C4-2B (cell line): Measurements from ENCODE around the gene CEP131.
A peak's percentile ranks its signal among the peaks of the same experiment; 100 is the strongest.

Experiments used
- H3K27ac ChIP-seq: fragments of 450-650 bp; 2 replicates; pipeline ENCODE4 v1.5.1; 2017
- ZFX ChIP-seq: fragments of 450-650 bp; IDR thresholded peaks from 2 replicates; pipeline ENCODE4 v1.6.1; 2017
- TF ChIP-seq, protein P1 (sequence below): fragments of 450-650 bp; conservative IDR thresholded peaks from 2 replicates; pipeline ENCODE4 v1.5.1; 2017; ENCODE audit warnings: mild to moderate bottlenecking

Gene CEP131

DNA sequence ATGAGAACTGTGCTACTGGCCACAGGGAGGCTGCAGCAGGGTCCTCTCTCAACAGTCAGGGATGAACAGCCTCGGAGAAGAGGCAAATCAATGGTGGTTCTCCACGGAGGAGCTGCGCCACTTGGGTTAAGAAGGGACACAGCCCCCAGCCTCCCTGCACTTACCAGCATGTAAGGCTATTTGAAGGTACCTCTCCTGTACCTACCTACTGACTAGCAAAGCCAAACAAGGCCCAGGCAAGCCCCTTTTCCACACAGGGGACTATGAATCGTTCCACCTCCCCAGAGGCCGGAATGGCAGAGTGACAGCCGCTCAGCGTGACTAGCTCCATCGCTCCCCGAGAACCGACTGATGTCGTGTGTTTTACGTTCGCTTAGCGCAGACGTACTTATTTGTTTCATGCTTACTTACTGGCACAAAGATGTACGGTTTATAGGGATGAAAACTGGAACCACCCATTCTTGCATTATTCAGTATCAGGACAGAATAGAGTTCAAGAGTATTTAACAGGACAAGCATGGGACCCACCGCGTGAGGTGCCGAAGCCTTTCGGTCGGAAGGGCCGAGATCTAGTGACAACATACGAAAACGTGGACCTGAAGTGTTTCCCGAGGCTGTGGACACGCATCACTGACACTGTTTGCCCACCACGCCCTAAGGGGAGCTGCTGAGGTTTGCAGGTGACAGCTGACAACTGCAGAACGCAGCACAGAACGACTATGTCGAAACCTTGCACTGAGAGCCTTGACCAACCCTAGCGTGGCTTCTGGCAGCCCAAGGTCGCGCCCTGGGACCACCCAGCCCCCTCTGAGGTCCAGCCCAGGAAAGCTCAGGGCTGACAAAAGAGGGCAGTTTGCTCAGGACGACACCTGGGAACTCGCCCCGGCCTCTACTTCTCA is 15.1 kb upstream of the CEP131 start:
- peak overlapping the region; percentile 97 for H3K27ac ChIP-seq
- TF ChIP-seq ZFX = no peak
- TF ChIP-seq, protein P1, sequence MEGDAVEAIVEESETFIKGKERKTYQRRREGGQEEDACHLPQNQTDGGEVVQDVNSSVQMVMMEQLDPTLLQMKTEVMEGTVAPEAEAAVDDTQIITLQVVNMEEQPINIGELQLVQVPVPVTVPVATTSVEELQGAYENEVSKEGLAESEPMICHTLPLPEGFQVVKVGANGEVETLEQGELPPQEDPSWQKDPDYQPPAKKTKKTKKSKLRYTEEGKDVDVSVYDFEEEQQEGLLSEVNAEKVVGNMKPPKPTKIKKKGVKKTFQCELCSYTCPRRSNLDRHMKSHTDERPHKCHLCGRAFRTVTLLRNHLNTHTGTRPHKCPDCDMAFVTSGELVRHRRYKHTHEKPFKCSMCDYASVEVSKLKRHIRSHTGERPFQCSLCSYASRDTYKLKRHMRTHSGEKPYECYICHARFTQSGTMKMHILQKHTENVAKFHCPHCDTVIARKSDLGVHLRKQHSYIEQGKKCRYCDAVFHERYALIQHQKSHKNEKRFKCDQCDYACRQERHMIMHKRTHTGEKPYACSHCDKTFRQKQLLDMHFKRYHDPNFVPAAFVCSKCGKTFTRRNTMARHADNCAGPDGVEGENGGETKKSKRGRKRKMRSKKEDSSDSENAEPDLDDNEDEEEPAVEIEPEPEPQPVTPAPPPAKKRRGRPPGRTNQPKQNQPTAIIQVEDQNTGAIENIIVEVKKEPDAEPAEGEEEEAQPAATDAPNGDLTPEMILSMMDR = no peak

DNA sequence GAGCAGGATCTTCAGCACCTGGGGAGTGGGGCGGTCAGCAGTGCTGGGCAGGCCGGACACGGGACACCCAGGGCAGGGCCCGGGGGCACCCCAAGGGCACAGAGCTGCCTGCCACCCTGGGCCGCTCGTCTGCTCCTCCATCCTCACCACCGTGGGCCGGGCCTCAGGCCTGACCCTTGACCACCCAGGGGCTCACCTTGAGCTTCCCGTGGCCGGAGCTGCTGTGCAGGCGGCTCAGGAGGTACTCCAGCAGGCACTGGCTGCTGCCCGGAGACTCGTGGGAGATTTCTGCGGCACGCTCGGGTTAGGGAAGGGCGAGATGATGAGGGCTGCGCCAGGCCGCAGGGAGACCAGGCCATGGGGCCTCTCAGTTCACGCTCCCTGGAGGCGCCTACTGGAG is 14.0 kb upstream of the CEP131 start:
- TF ChIP-seq, protein P1 = no peak
- no peak for TF ChIP-seq ZFX
- no peak overlapping the region for H3K27ac ChIP-seq

DNA sequence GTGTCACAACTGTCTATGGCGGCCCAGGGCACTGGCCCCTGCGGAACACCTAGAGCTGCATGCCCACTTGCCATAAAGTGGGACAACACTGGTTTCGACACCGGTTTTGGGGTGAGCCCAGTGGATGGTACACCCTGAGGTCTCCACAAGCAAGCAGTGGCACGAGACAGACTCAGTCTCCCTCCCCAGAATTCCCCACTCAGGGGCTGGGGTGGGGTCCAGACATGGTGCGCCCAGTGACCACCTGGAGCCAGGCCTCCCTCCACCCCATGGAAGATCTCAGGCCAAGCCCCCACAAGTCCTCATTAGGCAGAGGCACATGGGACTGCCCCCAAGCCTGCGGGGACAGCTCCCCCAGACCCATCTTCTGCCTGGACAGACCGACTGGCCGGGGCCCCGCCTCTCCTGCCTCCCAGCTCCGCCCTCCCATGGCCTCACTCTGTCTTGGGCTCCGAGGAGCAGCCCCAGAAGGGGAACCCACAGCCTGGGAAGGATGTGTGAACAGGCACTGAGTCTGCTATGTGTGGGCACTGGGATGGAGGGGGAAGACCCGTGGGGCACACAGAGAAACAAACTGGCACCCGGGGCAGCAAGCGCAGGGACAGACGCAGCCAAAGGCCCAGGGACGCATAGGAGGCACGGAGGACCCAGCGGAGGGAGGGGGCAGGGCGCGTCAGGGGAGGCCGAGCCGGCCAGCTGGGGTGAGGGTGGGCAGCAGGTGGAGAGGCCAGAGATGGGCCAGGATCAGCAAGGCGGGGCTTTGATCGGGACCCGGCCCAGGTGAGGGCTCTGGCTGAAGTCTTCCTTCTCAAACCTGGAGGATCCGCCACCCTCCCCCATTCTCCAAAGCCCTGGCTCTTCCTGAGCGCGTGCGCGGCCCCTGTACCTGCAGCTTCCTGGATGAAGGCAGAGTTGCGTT is 13.3 kb upstream of the CEP131 start:
- TF ChIP-seq, protein P1 = no peak
- no peak for TF ChIP-seq ZFX
- H3K27ac ChIP-seq = no peak overlapping the region

DNA sequence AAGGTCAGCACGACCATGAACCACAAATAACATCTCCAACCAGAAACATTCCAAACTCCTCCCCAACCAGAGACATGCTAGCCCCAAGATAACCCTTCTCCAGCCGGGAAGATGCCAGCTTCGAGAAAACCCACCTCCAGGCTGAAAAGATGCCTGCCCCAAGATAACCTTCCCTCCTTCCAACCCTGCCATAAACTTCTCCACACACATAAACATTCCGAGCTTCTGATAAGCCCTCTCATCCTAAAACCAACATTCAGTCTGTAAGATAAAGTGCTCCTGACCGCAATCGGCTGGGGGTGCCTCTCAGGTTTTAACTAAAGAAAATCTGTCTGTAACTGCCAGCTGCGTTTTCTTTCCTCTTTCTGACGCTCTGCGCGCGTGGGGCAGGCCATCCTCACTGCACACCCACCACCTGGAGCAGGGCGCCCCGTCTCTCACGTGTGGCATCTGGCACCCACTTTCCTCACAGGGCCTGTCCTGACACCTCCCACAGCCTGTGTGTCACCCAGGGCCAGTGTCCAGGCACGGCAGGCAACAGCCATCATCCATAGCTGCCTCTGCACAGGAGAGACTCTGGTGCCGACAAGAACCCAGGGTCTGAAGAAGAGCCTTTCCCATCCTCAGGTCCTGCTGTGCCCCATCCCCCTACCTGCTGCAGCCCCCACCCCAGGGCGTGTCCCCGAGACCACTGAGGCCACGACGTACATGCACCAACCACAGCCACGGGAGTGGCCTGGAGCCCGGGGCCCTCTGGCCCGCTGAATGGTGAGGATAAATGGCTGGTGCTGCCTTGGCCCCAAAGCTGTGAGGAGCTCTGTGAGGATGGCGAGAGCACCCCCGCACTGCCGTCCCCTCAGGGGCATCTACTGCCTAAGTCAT is 12.4 kb upstream of the CEP131 start:
- no peak overlapping the region for H3K27ac ChIP-seq
- no peak for TF ChIP-seq ZFX
- TF ChIP-seq, protein P1 = no peak

DNA sequence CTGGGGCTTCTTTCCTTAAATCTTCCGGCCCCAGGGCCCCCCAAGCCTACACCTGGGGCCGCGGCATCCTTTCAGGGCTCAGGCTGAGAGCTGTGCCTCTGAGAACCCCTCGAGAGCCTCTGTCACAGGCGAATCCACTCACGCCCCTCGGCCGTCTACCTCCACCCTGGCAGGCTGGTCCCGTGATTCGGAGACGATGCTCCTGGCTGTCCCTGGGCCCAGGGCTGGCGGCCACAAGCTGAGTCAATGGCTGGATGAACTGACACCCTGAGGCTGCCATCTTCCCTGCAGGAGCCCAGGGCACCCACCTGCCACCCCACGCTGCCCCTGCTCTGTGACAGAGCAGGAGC is 11.7 kb upstream of the CEP131 start:
- no peak overlapping the region for H3K27ac ChIP-seq
- TF ChIP-seq, protein P1 = no peak
- no peak for TF ChIP-seq ZFX

DNA sequence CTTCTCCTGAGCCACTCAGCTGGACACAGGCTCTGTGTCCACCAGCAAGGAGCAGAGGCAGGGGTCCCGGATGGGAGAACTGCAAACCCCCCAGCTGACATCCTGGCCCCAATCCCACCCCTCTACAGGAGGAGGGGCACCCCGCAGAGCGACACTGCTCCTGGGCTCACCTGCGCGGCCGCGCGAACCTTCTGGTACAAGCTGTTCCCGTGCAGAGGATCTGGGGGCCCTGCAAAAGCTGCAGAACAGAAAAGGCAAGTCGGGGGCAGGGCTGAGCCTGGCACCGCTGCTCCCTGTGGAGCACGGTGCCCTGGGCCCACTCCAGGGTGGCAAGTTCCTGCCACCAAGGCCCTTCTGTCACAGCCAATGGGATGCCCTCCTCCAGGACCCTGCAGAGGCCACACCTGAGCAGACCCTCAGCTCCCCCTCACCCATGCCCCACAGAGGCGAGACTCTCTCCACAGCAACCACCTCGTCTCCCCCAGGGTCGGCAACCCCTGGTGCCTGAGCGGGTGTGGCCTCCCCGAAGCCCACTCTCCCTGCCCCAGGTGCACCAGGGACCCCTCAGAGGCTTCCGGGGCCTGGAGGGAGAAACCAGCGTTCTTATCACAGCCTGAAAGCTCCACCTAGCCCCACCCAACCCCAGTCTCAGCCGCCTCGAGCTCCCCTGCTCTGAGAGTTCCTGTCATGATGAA is 11.2 kb upstream of the CEP131 start:
- H3K27ac ChIP-seq = no peak overlapping the region
- TF ChIP-seq ZFX = no peak
- TF ChIP-seq, protein P1 = no peak
